Measurements from ENCODE around the gene IPO4. TPM values are rescaled to one million over a fixed set of nuclear protein-coding genes. Genes with fewer than 3 reads are reported as not detected.

Gene IPO4
- total and polyA plus RNA-seq, 2 of the 13 experiments (the other 11 are each of a cell fraction or from before 2014, with no cell fraction given) = 39.0 to 179 TPM

- TF ChIP-seq AGO2 (optimal IDR thresholded peaks at IDR 0.05; ENCODE audit: low read depth, low read length) (peak; percentile 67), ZNF83 (CRISPR knock-in tag; IDR thresholded peaks at IDR 0.05; ENCODE audit: borderline replicate concordance) (0 out of 2 replicates have a peak, but pooled peaks have one; percentile 41), ZBTB37 (CRISPR knock-in tag; IDR thresholded peaks at IDR 0.05) (no peak), NRL (CRISPR knock-in tag; IDR thresholded peaks at IDR 0.05; ENCODE audit: borderline replicate concordance) (peak; percentile 34; the same call in 1 of the 2 replicates), GABPB1 (CRISPR knock-in tag; IDR thresholded peaks at IDR 0.05) (peak; percentile 22; the same call in 1 of the 2 replicates), PCBP1 (IDR thresholded peaks at IDR 0.05; ENCODE audit: borderline replicate concordance, low read depth, low read length) (no peak), MTA1 (CRISPR knock-in tag; IDR thresholded peaks at IDR 0.05; ENCODE audit: borderline replicate concordance) (peak; percentile 60; the same call in 1 of the 2 replicates), RBFOX2 (IDR thresholded peaks at IDR 0.05; ENCODE audit: low read depth, low read length) (peak; percentile 64), THYN1 (CRISPR knock-in tag; IDR thresholded peaks at IDR 0.05; ENCODE audit: borderline replicate concordance, low read depth) (no peak), SMARCC2 (IDR thresholded peaks at IDR 0.05) (no peak), FOXP1 (IDR thresholded peaks at IDR 0.05) (no peak), FOXP1 (CRISPR knock-in tag; IDR thresholded peaks at IDR 0.05) (no peak), ZNF333 (CRISPR knock-in tag; IDR thresholded peaks at IDR 0.05; ENCODE audit: borderline replicate concordance) (peak; percentile 23; the same call in 1 of the 2 replicates), BRF2 (CRISPR knock-in tag; IDR thresholded peaks at IDR 0.05) (no peak), SMAD3 (CRISPR knock-in tag; IDR thresholded peaks at IDR 0.05) (no peak), GMEB1 (CRISPR knock-in tag; IDR thresholded peaks at IDR 0.05; ENCODE audit: borderline replicate concordance) (no peak), HNRNPH1 (optimal IDR thresholded peaks at IDR 0.05; ENCODE audit: low read depth, low read length) (no peak), ZNF768 (CRISPR knock-in tag; IDR thresholded peaks at IDR 0.05) (peak; percentile 45; the same call in 1 of the 2 replicates), ZNF446 (CRISPR knock-in tag; IDR thresholded peaks at IDR 0.05) (no peak), DR1 (CRISPR knock-in tag; IDR thresholded peaks at IDR 0.05) (no peak), MTF2 (CRISPR knock-in tag; IDR thresholded peaks at IDR 0.05; ENCODE audit: borderline replicate concordance) (no peak), SETDB1 (CRISPR knock-in tag; IDR thresholded peaks at IDR 0.05; ENCODE audit: borderline replicate concordance) (no peak), ZNF550 (CRISPR knock-in tag; IDR thresholded peaks at IDR 0.05; ENCODE audit: borderline replicate concordance) (0 out of 2 replicates have a peak, but pooled peaks have one; percentile 39), ZFP36 (IDR thresholded peaks at IDR 0.05; ENCODE audit: borderline replicate concordance, low read depth, low read length, partially characterized antibody) (no peak), ZNF775 (CRISPR knock-in tag; IDR thresholded peaks at IDR 0.05; ENCODE audit: borderline replicate concordance) (no peak), ZNF33A (CRISPR knock-in tag; IDR thresholded peaks at IDR 0.05; ENCODE audit: borderline replicate concordance) (no peak)
Measured at GRCh38 chr14:24164518-24164991, 24.1 kb downstream of the IPO4 start (continued).

All from HepG2 (cell line).